ENCODE data around the gene CACNB2.

- TF ChIP-seq CTCF (IDR thresholded peaks at IDR 0.05) (no peak), POLR2A (IDR thresholded peaks at IDR 0.05) (no peak)
Measured at GRCh38 chr10:18221123-18221522, 80.9 kb downstream of the CACNB2 start.

All from tibial nerve (tissue), 3 donors.